Urinary bladder (tissue), 4 donors: Measurements from ENCODE around the gene ALPL. TPM values are rescaled to one million over a fixed set of nuclear protein-coding genes. Genes with fewer than 3 reads are reported as not detected.
"Not testable (repeated sequence)": the region's sequence is repeated elsewhere in the genome, so short reads cannot be mapped to it uniquely, and the experiment has no call there.

Source experiments
- DNase-seq: peaks from one replicate; pipeline ENCODE4 v3.0.0-alpha.2; 2015; ENCODE audit errors: extremely low spot score
- H3K27ac ChIP-seq: one replicate; pipeline ENCODE4 v1.5.1; 2013; ENCODE audit warnings: low read depth, mild to moderate bottlenecking, moderate library complexity
- H3K36me3 ChIP-seq: one replicate; pipeline ENCODE4 v1.6.1; 2013; ENCODE audit warnings: mild to moderate bottlenecking, moderate library complexity; ENCODE audit not compliant: insufficient read depth
- H3K4me1 ChIP-seq: one replicate; pipeline ENCODE4 v1.6.1; 2013; ENCODE audit warnings: mild to moderate bottlenecking, moderate library complexity; ENCODE audit not compliant: insufficient read depth
- H3K4me3 ChIP-seq: one replicate; pipeline ENCODE4 v1.5.1; 2013; ENCODE audit warnings: low read depth, low read length
- WGBS: extraction: QIAGEN DNeasy Blood & Tissue Kit; methylation state at CpG from one replicate; pipeline ENCODE4 v1.1.7; 2013; 5-methylcytosine and 5-hydroxymethylcytosine counted together
- polyA plus RNA-seq: library from polyadenylated mRNA; stranded (reverse); fragments of 200-250 nt; gene quantifications from one replicate; pipeline ENCODE4 v1.2.3, GENCODE V29; 2013
- total RNA-seq: library from RNA; depleted of rRNA; stranded (reverse); fragments of >200 nt; gene quantifications from one replicate; pipeline ENCODE4 v1.2.3, GENCODE V29; 2014
- donor health status: healthy with polysubstance abuse.
- donor health status: healthy.

Gene ALPL
- total and polyA plus RNA-seq, 2 donors, result 1.5 to 6.9 TPM

DNA sequence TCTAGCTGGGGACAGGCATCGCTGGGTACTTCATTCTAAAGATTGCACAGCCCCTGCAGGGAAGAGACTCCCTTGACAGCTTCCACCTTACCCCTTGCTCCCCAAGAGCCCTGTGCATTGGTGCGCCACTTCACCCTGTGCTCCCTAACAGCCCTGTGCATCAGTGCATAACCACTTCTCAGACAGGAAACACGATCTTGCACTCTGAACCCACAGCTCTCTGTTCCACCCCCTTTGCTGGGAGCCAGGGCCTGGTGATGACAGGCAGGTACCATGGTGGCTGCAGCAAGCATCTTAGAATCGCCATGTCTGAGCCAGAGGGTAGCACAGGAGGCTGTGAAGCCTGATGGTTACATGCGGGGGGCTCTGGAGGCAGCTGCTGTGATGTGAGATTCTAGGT, 5.0 kb downstream of the ALPL start:
- Histone ChIP-seq H3K36me3 (no peaks in the 10 kb centered on the region), H3K27ac (no peak overlapping the region), H3K4me1 (no peaks in the 10 kb centered on the region), H3K4me3 (no peak overlapping the region)
- no peak for DNase-seq
- 88% methylated on average over 5 of the region's 5 CpGs for WGBS

DNA sequence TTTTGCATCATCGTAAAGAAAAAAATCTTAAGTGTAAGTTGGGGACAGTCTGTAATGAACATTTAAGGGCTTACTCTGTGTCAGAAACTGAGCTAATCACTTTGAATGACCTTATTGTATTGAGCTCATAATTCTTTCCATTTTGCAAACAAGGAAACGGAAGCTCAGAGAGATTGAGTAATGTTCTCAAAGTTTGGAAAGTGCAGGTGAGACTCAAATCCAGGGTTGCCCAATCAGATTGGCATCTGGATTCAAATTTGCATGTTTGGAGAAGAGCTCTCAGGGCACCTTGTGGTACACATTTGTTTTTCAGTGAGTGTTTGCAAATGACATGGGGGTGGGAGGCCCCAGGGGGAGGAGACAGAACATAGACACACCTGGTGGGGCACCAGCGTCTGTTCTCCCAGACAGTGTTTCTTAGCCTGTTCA, 8.0 kb downstream of the ALPL start:
- 79% methylated on average over 3 of the region's 3 CpGs for WGBS
- Histone ChIP-seq H3K36me3 (no peaks in the 10 kb centered on the region), H3K27ac (no peak overlapping the region), H3K4me1 (no peaks in the 10 kb centered on the region), H3K4me3 (no peak overlapping the region)
- no peak for DNase-seq

DNA sequence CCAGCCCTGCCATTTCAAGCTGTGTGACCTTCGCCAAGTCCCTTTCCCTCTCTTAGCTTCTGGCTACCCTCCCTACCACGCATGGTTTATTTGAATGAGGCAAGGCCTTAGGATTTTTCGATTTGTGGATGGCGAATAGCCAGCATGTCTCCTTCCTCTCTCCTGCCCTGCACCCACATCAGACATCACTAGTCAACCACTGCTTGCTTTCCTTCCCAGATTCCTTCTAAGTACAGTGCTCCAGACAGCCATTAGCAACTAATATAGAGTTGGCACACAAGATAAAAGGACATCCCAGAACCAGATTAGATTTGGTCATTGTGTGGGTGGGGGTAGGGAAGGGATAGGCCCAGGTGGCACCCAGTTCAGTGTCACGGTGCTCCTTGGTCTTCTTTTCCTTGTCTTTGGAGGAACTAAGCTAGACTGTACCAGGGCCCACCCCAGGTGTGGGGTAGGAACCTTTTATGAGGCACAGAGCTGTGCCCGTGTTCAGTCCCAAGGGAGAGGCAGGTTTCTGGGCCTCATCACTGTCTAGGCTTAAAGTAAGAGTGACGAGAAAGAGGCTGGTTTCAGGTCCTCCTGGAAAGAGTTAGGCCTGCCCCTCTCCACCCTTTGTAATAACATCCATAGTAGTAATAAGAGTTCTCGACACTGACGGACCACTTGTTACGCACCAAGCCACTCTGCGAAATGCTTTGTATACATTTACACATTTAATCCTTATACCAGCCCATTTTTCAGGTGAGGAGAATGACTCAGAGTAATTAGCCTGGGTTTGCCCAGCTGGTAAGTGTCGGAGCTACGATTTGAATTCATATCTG, 8.6 kb downstream of the ALPL start:
- H3K4me3 ChIP-seq, result no peak overlapping the region
- WGBS, result 86% methylated on average over 13 of the region's 13 CpGs
- no peaks in the 10 kb centered on the region for H3K4me1 ChIP-seq
- H3K36me3 ChIP-seq, result no peaks in the 10 kb centered on the region
- no peak overlapping the region for H3K27ac ChIP-seq
- no peak for DNase-seq

DNA sequence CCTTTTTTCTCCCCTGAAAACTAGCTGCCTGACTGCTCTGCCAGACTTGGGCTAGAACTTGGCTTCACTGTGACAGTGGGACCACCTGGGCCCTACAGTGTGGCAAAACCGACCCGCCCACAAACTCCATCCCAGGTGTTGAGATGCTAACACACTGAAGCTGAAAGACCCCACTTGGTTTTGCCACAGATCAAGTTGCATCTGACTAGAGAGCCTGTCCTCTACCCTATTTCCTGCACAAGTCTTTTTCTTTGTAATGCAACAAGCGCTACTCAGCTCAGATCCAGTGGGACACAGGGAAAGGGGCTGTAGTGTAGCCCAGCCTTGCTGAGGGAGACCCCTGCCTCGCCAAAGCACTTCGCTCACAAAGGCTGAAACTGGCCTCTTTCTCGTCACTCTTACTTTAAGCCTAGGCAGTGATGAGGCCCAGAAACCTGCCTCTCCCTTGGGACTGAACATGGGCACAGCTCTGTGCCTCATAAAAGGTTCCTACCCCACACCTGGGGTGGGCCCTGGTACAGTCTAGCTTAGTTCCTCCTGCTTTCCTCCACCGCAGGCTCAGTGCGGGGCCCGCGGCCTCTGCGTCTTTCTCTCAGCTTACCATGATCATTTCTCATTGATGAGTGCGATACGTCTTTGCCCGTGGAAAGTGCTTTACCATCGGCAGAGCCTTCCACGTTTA, 9.7 kb downstream of the ALPL start:
- H3K4me1 ChIP-seq, result no peaks in the 10 kb centered on the region
- no peak for DNase-seq
- H3K36me3 ChIP-seq, result no peaks in the 10 kb centered on the region
- H3K27ac ChIP-seq, result no peak overlapping the region
- WGBS, result 89% methylated on average over 16 of the region's 16 CpGs
- H3K4me3 ChIP-seq, result no peak overlapping the region

DNA sequence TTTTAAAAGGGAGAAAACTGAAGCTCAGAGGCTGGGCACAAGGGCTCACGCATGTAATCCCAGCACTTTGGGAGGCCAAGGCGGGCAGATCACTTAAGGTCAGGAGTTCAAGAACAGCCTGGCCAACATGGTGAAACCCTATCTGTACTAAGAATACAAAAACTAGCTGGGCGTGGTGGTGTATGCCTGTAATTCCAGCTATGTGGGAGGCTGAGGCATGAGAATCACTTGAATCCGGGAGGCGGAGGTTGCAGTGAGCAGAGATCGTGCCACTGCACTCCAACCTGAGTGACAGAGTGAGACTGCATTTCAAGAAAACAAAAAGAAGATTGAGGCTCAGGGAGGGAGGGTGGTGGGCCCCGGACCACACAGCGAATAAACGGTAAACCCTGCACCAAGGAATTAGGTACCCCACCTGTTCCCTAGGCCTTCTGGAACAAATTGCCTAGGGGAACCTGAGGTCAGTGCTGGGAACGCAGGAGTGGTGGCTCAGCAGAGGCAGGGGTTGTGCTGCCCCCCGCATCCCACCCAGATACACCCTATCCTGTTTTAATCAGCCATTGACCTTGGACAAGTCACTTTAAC, 10.4 kb downstream of the ALPL start:
- H3K4me3 ChIP-seq, DNase-seq, H3K4me1 ChIP-seq, H3K27ac ChIP-seq, H3K36me3 ChIP-seq: not testable (repeated sequence)
- WGBS, result 93% methylated on average over 11 of the region's 11 CpGs

DNA sequence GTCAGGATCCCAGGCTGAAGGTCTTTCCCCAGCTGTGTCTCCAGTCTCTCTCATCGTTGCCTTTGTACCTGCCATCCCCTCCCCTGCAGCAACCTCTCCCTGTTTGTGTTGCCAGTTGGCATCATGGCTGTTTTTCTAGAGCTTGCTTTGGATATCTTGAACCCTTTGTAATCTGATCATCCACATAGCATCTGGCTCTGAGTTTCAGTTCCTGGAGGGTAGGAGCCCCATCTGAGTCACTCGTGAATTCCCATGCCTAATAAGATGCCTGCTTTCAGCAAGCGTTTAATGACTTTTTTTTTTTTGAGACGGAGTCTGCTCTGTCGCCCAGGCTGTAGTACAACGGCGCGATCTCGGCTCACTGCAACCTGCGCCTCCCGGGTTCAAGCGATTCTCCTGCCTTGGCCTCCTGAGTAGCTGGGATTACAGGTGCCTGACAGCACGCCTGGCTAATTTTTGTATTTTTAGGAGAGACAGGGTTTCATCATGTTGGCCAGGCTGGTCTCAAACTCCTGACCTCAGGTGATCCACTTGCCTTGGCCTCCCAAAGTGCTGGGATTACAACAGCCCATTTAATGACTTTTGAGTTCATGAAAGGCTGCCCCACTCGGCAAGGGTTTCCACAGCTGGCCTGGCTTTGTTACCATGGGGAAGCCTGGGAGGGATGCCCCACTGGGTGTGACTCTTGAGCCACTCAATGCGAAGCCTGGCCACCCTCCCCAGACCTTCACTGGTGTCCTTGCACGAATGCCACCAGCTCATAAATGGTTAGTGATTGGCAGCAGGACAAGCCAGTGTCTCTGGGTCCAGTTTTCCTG, 11.9 kb downstream of the ALPL start:
- H3K4me3 ChIP-seq, result no peak overlapping the region
- DNase-seq, result no peak
- H3K4me1 ChIP-seq, result no peaks in the 10 kb centered on the region
- no peaks in the 10 kb centered on the region for H3K36me3 ChIP-seq
- H3K27ac ChIP-seq, result no peak overlapping the region
- WGBS, result 83% methylated on average over 16 of the region's 16 CpGs

DNA sequence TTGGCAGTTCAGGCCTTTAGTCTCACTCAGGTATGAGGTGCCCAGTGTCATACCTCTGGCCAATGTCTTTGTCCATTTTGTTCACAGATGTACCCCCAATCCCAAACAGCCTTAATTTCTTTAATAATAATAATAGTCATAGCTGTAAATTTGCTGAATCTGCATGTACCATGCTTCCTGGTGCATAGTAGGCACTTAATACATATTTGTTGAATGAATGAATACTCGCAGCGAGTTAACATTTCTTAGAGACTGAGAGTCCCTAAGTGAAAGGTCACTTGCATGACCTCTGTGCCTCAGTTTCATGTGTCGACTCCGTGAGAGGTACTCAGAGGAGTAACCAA, 12.5 kb downstream of the ALPL start:
- 97% methylated on average over 4 of the region's 4 CpGs for WGBS
- no peak for DNase-seq
- Histone ChIP-seq H3K4me1 (no peaks in the 10 kb centered on the region), H3K4me3 (no peak overlapping the region), H3K36me3 (no peaks in the 10 kb centered on the region), H3K27ac (no peak overlapping the region)

DNA sequence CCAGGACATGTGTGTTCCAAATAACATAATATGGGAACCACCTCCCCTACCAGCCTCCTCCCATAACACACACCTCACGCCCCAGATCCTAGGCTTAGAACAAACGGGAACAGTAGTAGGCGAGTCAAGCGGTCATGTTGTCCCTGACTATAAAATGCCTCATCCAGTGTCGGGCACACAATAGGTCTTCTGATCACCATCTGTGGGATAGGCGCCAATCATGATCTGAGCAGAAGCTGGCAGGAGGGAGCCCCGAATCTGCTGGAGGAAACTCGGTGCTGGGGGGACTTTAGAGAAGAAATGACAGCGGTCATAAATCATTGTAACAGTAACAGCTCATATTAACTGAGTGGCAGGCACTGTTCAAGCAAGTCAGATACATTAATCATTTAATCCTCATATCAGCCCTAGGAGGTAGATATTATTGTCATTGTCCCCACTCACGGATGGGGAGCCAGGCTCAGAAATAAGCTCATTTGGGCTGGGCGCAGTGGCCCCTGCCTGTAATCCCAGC, 13.4 kb downstream of the ALPL start:
- Histone ChIP-seq H3K36me3 (no peaks in the 10 kb centered on the region), H3K4me3 (no peak overlapping the region)
- WGBS, result 85% methylated on average over 11 of the region's 11 CpGs

DNA sequence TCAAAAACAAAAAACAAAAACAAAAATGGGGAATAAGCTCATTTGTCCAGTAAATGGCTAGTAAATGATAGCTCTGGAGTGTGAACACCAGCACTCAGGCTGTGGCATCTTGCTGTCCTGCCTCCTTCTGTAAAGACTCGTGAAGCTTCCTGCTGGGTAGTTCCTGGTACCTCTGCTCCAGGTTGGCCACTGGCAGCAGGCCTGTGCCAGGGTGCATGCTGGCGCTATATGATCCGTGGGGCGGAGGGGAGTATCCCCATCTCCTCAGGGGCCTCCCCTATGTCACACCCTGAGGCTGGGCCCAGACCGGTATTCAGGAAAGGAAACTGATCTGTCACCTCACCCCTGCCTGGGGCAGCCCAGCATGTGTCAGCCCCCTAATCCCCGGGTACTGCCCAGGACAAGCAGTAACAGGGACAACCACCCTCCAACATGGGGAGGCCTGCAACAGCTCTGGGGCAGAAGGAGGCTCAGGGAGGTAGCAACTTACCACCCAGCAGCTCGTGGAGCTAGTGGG, 14.1 kb downstream of the ALPL start:
- no peaks in the 10 kb centered on the region for H3K36me3 ChIP-seq
- WGBS, result 87% methylated on average over 7 of the region's 7 CpGs
- H3K4me1 ChIP-seq, result no peaks in the 10 kb centered on the region
- DNase-seq, result no peak
- no peak overlapping the region for H3K4me3 ChIP-seq
- no peak overlapping the region for H3K27ac ChIP-seq

More for the DNA sequence above, 13.4 kb downstream of the ALPL start:
- DNase-seq, result no peak
- Histone ChIP-seq H3K4me1 (no peaks in the 10 kb centered on the region), H3K27ac (no peak overlapping the region)

DNA sequence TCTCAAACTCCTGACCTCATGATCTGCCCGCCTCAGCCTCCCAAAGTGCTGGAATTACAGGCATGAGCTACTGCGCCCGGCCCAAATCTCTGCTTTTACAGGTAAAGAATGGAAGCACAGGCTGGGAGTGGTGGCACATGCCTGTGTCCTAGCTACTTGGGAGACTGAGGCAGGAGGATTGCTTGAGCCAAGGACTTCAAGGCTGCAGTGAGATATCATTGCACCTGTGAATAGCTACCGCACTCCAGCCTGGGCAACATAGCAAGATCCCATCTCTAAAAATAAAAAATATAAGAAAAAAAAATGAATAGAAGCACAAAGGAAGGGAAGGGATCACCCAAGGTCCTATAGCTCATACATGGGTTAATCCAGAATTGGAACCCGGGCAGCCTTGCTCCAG, 15.0 kb downstream of the ALPL start:
- H3K27ac ChIP-seq, result no peak overlapping the region
- 92% methylated on average over 5 of the region's 5 CpGs for WGBS
- H3K4me1 ChIP-seq, result no peaks in the 10 kb centered on the region

DNA sequence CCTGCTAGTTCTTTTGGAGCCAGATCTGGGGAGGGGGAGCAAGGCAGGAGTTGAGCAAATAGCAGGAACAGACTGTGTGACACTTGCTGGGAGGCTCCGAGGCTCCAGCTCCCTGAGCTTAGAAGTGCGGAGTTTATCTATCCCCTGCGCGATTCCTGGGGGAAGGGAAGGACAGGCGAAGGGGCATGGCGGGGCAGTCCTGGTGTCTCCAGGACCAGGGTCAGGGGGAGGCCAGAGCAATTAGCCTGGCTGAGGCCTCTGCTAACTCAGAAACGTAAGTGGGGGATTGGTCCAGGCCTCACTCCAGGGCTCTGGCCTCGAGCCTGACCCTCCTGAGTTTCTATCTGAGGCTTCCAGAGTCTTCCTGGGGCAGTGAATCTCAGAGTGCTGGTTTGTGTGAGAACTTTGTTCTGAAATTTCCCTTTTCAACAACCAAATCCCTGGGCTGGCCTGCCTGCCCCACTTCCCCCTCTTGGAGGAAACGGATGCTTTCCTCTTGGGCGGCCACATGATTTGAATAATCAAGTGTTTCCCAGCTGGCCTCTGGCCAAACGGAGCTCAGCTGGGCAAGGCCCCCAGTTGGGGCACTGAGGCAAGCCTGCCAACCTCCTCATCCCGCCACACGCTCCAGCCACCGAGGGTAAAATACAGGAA, 15.6 kb downstream of the ALPL start:
- Histone ChIP-seq H3K4me3 (no peak overlapping the region), H3K36me3 (no peaks in the 10 kb centered on the region), H3K4me1 (no peaks in the 10 kb centered on the region), H3K27ac (no peak overlapping the region)
- 66% methylated on average over 14 of the region's 14 CpGs for WGBS
- no peak for DNase-seq

More for the DNA sequence above, 15.0 kb downstream of the ALPL start:
- no peak for DNase-seq
- Histone ChIP-seq H3K4me3 (no peak overlapping the region), H3K36me3 (no peaks in the 10 kb centered on the region)

DNA sequence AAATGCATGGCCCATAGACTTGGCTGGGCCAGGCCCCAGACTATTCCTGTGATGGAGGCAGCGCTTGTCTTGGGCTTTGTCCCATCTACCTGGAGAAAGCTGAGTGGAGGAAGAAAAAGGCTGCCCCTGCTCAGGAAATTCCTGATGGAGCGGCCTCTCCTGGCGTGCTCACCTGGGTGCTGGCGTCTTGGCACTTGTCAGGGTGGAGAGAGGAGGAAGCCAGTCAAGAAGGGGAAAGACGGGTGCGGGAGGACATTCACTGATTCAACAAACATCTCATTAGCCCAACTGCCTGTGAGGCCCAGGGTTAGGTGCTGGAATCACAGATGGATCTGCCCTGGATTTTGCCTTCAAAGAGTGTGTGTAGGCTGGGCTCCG, 16.1 kb downstream of the ALPL start:
- no peak for DNase-seq
- 89% methylated on average over 7 of the region's 7 CpGs for WGBS
- no peak overlapping the region for H3K27ac ChIP-seq

DNA sequence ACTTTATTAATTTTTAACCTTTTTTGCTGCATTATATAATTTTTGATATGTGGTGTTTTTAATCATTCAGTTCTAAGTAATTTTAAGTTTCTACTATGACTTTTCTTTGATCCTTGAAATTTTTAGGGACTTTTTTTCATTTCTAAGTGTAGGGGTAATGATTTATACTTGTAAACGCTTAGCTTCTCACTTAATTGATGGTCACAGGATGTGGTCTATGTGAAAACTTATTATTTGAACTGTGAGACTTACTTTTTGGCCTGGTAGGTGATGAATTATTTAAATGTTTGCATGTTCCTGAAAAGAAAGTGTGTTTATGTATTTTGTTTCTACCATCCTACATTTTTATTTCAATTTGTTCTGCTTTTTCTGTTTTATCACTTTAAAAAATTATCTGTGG, 17.2 kb downstream of the ALPL start:
- no peak overlapping the region for H3K27ac ChIP-seq
- WGBS, result 82% methylated on average over 1 of the region's 1 CpG
- H3K4me3 ChIP-seq, result no peak overlapping the region
- no peaks in the 10 kb centered on the region for H3K4me1 ChIP-seq
- no peaks in the 10 kb centered on the region for H3K36me3 ChIP-seq
- no peak for DNase-seq

More for the DNA sequence above, 16.1 kb downstream of the ALPL start:
- Histone ChIP-seq H3K4me3 (no peak overlapping the region), H3K4me1 (no peaks in the 10 kb centered on the region), H3K36me3 (no peaks in the 10 kb centered on the region)
